PFSK-1 (cell line): Measurements from ENCODE around the gene CCDC33.

Experiments
- FOXP2 ChIP-seq: optimal IDR thresholded peaks from 2 replicates; pipeline ENCODE3; 2011; ENCODE audit warnings: borderline replicate concordance, control low read depth, inconsistent platforms; ENCODE audit not compliant: insufficient read depth; ENCODE audit errors: extremely low read length, extremely low read depth
- POLR2AphosphoS5 ChIP-seq: IDR thresholded peaks from 2 replicates; pipeline ENCODE4 v1.6.1; 2012; ENCODE audit warnings: low read depth, mild to moderate bottlenecking, control low read depth, low read length, moderate library complexity
- SIN3A ChIP-seq: IDR thresholded peaks from 2 replicates; pipeline ENCODE4 v1.6.1; 2012; ENCODE audit warnings: mild to moderate bottlenecking, low read length, moderate library complexity, borderline replicate concordance; ENCODE audit not compliant: insufficient read depth
- TAF1 ChIP-seq: IDR thresholded peaks from 2 replicates; pipeline ENCODE4 v1.6.1; 2012; ENCODE audit warnings: low read length, control low read depth, borderline replicate concordance; ENCODE audit not compliant: insufficient read depth
- TF ChIP-seq, protein P1 (sequence below), 2 experiments: IDR thresholded peaks; 2 replicates each; pipeline versions ENCODE4 v1.6.1 to v1.8.0; 2011 to 2012; ENCODE audit warnings: low read depth in 2 of 2, low read length in 2 of 2, control low read depth in 1 of 2, inconsistent platforms in 1 of 2, mild to moderate bottlenecking in 1 of 2, moderate library complexity in 1 of 2; ENCODE audit not compliant: insufficient read depth in 1 of 2

Gene CCDC33

DNA sequence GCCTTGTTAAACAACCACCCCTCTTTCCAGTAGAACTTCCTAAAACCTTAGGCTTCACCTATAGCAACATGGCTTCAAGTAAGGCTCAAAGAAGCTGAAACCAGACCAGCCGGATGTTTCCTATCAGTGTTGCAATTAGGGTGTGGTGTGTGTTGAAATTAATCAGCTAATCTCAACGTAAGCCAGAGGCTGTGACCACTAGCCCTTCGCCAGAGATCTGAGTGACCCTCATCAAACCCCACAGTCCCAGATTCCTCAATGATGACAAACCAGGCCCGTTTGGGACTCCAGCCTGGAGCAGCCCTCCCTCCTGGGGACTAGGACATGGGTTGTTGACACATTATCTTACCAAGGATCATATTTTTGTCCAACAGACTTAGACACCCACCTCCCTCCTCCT, 104.0 kb downstream of the CCDC33 start:
- TF ChIP-seq FOXP2 (no peak), TAF1 (no peak), SIN3A (no peak), POLR2AphosphoS5 (no peak)
- TF ChIP-seq, protein P1, sequence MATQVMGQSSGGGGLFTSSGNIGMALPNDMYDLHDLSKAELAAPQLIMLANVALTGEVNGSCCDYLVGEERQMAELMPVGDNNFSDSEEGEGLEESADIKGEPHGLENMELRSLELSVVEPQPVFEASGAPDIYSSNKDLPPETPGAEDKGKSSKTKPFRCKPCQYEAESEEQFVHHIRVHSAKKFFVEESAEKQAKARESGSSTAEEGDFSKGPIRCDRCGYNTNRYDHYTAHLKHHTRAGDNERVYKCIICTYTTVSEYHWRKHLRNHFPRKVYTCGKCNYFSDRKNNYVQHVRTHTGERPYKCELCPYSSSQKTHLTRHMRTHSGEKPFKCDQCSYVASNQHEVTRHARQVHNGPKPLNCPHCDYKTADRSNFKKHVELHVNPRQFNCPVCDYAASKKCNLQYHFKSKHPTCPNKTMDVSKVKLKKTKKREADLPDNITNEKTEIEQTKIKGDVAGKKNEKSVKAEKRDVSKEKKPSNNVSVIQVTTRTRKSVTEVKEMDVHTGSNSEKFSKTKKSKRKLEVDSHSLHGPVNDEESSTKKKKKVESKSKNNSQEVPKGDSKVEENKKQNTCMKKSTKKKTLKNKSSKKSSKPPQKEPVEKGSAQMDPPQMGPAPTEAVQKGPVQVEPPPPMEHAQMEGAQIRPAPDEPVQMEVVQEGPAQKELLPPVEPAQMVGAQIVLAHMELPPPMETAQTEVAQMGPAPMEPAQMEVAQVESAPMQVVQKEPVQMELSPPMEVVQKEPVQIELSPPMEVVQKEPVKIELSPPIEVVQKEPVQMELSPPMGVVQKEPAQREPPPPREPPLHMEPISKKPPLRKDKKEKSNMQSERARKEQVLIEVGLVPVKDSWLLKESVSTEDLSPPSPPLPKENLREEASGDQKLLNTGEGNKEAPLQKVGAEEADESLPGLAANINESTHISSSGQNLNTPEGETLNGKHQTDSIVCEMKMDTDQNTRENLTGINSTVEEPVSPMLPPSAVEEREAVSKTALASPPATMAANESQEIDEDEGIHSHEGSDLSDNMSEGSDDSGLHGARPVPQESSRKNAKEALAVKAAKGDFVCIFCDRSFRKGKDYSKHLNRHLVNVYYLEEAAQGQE (IDR thresholded peaks at IDR 0.05; ENCODE audit: insufficient read depth in 1 of 2, low read depth in 2 of 2, low read length in 2 of 2), result no peak

DNA sequence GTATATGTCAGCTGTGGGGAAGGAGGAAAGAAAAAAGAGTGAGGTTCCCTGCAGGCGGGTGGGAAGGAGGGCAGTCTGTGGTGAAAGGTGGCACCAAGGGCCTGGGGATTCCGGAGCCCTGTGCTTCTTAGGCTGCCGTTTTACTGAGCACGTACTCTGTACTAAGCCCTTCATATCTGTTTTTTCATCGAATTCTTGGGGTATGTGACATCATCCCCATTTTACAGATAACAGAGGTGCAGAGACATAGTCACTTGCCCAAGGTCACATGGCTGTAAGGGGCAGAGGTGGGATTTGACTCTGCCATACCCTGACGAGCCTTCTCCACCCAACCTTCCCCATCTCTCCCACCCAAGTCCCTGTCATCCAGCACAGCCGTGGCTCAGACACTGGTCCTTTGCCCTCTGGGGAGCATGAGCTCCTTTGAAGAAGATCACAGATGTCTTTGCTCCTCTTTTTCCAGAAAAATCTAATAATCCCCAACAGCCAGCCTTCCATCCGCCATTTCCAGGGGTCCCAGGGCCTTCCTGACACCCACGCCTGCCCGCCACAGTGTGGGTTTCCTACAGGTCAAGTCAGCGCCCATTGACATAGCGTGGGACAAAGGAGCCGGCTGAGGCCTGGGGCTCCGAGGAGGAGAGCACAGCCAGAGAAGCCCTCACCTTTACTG, 107.1 kb downstream of the CCDC33 start:
- TF ChIP-seq SIN3A (no peak), FOXP2 (no peak), TAF1 (no peak), POLR2AphosphoS5 (no peak)
- TF ChIP-seq, protein P1 (IDR thresholded peaks at IDR 0.05; ENCODE audit: insufficient read depth in 1 of 2, low read depth in 2 of 2, low read length in 2 of 2), result no peak

DNA sequence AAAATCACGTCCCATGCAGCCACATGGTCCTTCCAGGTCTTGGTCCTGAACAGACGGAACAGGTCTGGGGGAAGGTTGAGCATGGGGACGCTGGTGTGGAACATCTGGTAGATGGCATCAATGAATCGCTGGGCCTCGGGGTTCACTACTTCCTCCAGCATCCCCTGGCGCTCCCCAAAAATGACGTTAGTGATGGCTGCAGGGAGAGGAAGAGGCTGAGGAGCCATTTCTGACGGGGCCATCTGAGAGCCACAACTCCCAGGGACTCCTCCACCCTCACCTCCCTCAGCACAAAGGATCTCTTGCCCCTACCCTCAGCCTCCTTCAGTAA, 107.6 kb downstream of the CCDC33 start:
- TF ChIP-seq POLR2AphosphoS5 (no peak), SIN3A (no peak), TAF1 (no peak), FOXP2 (no peak)
- TF ChIP-seq, protein P1 (IDR thresholded peaks at IDR 0.05; ENCODE audit: insufficient read depth in 1 of 2, low read depth in 2 of 2, low read length in 2 of 2), result no peak

DNA sequence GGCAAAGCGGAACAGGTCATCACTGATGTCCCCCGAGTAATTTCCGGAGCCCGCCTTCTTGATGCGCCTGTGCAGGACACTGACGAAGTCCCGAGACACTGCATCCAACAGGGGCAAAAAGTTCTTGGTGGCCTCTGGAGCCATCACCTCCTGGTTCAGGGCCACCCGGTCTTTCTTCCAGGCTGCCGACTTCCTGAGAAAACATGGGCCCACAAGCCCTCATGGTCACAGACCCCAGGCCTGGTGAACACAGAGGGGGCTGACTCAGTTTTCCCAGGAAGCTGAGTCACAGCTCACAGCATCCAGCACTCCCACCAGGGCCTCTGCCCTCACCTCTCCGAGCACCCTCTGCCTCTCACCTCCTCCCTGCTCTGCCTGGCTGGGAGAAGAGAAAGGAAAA, 108.9 kb downstream of the CCDC33 start:
- TF ChIP-seq SIN3A (no peak), TAF1 (no peak), FOXP2 (no peak), POLR2AphosphoS5 (no peak)
- TF ChIP-seq, protein P1 (IDR thresholded peaks at IDR 0.05; ENCODE audit: insufficient read depth in 1 of 2, low read depth in 2 of 2, low read length in 2 of 2), result no peak

DNA sequence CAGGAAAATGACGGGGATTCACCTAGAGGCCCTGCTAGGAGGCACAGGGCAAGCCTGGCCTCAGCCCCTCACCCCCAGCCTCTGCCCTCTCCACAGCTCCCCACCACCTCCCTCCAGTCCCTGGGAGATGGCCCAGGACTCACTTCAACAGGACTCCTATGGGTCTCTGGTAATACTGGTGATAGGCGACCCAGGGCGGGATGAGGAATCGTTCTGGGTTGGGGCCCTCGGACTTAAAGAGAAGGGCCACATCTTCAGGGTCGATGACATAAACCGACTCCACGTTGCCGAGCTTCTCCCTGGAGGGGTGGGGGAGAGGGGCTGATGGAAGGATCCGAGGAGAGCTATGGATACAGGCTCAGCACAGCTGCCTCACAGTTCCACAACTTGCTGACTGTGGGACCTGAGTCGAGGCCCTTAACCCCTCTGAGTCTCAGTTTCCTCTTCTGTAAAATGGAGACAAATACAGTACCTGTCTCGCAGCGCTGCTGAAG, 111.7 kb downstream of the CCDC33 start:
- TF ChIP-seq FOXP2 (no peak), TAF1 (no peak), POLR2AphosphoS5 (no peak), SIN3A (no peak)
- TF ChIP-seq, protein P1 (IDR thresholded peaks at IDR 0.05; ENCODE audit: insufficient read depth in 1 of 2, low read depth in 2 of 2, low read length in 2 of 2), result no peak
